Measurements from ENCODE around the gene AP1AR. TPM values are rescaled to one million over a fixed set of nuclear protein-coding genes. Genes with fewer than 3 reads are reported as not detected.
A peak's percentile ranks its signal among the peaks of the same experiment; 100 is the strongest.

The AP1AR gene
- total RNA-seq: 10 to 100 TPM; 11.7 to 28.7 (median 14.4) TPM

- WGBS: under 1% methylated on average over 37 of the region's 70 CpGs
- intact Hi-C loops (cut with DNase I): no loop called here
- Histone ChIP-seq H3K27ac (replicated peaks in 1 of 4) (peak within 1 kb of the TSS; percentile 89 to 99 (median 98)), H3K9me3 (no peaks in the 10 kb centered on the region), H3K4me1 (peaks cover 7 to 30% (median 24%) of the 10 kb centered on the region in 4 donors), H3K36me3 (no peaks in the 10 kb centered on the region), H3K4me3 (peak within 1 kb of the TSS; percentile 84 to 99 (median 96)), H3K27me3 (no peaks in the 10 kb centered on the region)
- peak; percentile 96 for DNase-seq (ENCODE audit: extremely low spot score)
- TF ChIP-seq POLR2AphosphoS5 (IDR thresholded peaks at IDR 0.05) (peak; percentile 78 to 92), EP300 (IDR thresholded peaks at IDR 0.05) (no peak), POLR2A (IDR thresholded peaks at IDR 0.05; ENCODE audit: low read depth) (peak; percentile 41), CTCF (IDR thresholded peaks at IDR 0.05) (peak in 2 of 3 experiments; percentile 15 to 53)
Observed at GRCh38 chr4:112231779-112232713, at the start of gene AP1AR. TSS of gene AP1AR (plus strand) at chr4:112231787. CDS start at chr4:112232092, 305 bp downstream.

- 84% methylated on average over 3 of the region's 3 CpGs for WGBS
- TF ChIP-seq POLR2AphosphoS5 (IDR thresholded peaks at IDR 0.05) (no peak), POLR2A (IDR thresholded peaks at IDR 0.05; ENCODE audit: low read depth) (no peak), EP300 (IDR thresholded peaks at IDR 0.05) (no peak), CTCF (IDR thresholded peaks at IDR 0.05) (no peak)
- H3K27me3 ChIP-seq: no peaks in the 10 kb centered on the region
- H3K36me3 ChIP-seq: peaks cover 0 to 17% (median 3%) of the 10 kb centered on the region in 4 donors
- intact Hi-C loops (cut with DNase I): no loop called here
- no peak overlapping the region for H3K27ac ChIP-seq (replicated peaks in 1 of 4)
- DNase-seq (ENCODE audit: extremely low spot score): no peak
- no peak overlapping the region for H3K4me3 ChIP-seq
- peaks cover 0 to 5% (median 0%) of the 10 kb centered on the region in 4 donors for H3K4me1 ChIP-seq
- H3K9me3 ChIP-seq: no peaks in the 10 kb centered on the region
Observed at GRCh38 chr4:112182604-112183003, 49.0 kb upstream of the AP1AR start.

GRCh38 chr4:112183252-112183651 lies 48.3 kb upstream of the AP1AR start:
- intact Hi-C loops (cut with DNase I): no loop called here
- H3K27ac ChIP-seq (replicated peaks in 1 of 4): no peak overlapping the region
- DNase-seq (ENCODE audit: extremely low spot score): no peak
- H3K27me3 ChIP-seq: no peaks in the 10 kb centered on the region
- whole genome bisulfite sequencing: 79% methylated on average over 2 of the region's 2 CpGs
- H3K4me3 ChIP-seq: no peak overlapping the region
- TF ChIP-seq CTCF (IDR thresholded peaks at IDR 0.05): no peak
- no peak for TF ChIP-seq EP300 (IDR thresholded peaks at IDR 0.05)
- no peak for TF ChIP-seq POLR2AphosphoS5 (IDR thresholded peaks at IDR 0.05)
- TF ChIP-seq POLR2A (IDR thresholded peaks at IDR 0.05; ENCODE audit: low read depth): no peak
- peaks cover 0 to 5% (median 0%) of the 10 kb centered on the region in 4 donors for H3K4me1 ChIP-seq
- peaks cover 0 to 22% (median 3%) of the 10 kb centered on the region in 4 donors for H3K36me3 ChIP-seq
- H3K9me3 ChIP-seq: no peaks in the 10 kb centered on the region

- Histone ChIP-seq H3K27me3 (no peaks in the 10 kb centered on the region), H3K36me3 (peaks cover 0 to 23% (median 3%) of the 10 kb centered on the region in 4 donors), H3K4me1 (peaks cover 0 to 5% (median 0%) of the 10 kb centered on the region in 4 donors), H3K27ac (replicated peaks in 1 of 4) (no peak overlapping the region), H3K9me3 (no peaks in the 10 kb centered on the region), H3K4me3 (no peak overlapping the region)
- 96% methylated on average over 1 of the region's 1 CpG for WGBS
- intact Hi-C loops (cut with DNase I): no loop called here
- no peak for TF ChIP-seq POLR2A (IDR thresholded peaks at IDR 0.05; ENCODE audit: low read depth)
- no peak for TF ChIP-seq CTCF (IDR thresholded peaks at IDR 0.05)
- no peak for TF ChIP-seq EP300 (IDR thresholded peaks at IDR 0.05)
- no peak for TF ChIP-seq POLR2AphosphoS5 (IDR thresholded peaks at IDR 0.05)
- no peak for DNase-seq (ENCODE audit: extremely low spot score)
Observed at GRCh38 chr4:112184438-112184837, 47.1 kb upstream of the AP1AR start.

All from esophagus muscularis mucosa (tissue), 4 donors.